ENCODE results near the gene LGALS3BP. TPM values are rescaled to one million over a fixed set of nuclear protein-coding genes. Genes with fewer than 3 reads are reported as not detected.

Gene LGALS3BP, protein sequence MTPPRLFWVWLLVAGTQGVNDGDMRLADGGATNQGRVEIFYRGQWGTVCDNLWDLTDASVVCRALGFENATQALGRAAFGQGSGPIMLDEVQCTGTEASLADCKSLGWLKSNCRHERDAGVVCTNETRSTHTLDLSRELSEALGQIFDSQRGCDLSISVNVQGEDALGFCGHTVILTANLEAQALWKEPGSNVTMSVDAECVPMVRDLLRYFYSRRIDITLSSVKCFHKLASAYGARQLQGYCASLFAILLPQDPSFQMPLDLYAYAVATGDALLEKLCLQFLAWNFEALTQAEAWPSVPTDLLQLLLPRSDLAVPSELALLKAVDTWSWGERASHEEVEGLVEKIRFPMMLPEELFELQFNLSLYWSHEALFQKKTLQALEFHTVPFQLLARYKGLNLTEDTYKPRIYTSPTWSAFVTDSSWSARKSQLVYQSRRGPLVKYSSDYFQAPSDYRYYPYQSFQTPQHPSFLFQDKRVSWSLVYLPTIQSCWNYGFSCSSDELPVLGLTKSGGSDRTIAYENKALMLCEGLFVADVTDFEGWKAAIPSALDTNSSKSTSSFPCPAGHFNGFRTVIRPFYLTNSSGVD
- 4.3 and 5.5 TPM in 2 replicates for total RNA-seq

DNA sequence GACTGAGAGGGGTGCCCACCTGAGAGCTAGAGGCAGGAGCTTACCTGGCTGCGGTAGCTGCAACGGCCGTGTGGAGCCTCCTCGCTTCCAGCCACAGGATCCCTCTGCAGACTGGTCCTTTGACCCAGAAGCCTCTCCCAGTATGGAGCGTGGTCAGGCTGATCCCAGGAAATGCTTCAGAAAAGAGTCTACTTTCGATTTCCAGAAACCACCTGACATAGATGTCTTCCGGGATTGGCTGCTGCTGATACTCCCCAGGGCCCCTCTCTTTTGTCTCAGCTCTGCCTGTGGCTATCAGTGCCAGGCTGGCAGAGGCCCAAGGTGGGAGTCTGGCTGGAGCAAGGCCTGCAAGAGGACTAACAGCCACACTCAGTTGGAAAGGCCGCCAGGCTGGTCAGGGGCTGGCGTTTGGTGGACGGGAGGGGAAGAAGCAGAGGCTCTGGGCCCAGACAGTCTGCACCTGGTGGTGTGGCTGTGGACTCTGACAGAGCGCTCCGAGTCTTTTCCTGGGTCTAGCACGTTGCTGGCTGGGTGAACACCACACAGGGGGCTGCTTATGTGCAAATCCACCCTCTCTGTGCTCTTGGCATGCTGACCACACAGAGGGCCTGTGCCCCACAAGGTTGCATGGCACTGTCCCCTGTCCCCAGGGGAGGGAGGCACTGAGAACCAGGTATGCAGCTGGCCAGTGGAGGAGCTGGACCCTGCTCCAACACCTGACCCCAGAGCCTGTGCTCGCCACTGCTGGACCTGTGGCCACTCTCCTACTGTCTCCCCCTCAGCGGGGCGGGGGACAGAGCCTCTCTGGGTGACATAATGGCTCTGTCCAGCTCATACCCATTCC, at the start of gene LGALS3BP:
Gene LGALS3BP (minus strand): TSS at position 144 of the 844 bp plus-strand sequence. CDS start 2,732 bp downstream, outside the sequence.

DNA sequence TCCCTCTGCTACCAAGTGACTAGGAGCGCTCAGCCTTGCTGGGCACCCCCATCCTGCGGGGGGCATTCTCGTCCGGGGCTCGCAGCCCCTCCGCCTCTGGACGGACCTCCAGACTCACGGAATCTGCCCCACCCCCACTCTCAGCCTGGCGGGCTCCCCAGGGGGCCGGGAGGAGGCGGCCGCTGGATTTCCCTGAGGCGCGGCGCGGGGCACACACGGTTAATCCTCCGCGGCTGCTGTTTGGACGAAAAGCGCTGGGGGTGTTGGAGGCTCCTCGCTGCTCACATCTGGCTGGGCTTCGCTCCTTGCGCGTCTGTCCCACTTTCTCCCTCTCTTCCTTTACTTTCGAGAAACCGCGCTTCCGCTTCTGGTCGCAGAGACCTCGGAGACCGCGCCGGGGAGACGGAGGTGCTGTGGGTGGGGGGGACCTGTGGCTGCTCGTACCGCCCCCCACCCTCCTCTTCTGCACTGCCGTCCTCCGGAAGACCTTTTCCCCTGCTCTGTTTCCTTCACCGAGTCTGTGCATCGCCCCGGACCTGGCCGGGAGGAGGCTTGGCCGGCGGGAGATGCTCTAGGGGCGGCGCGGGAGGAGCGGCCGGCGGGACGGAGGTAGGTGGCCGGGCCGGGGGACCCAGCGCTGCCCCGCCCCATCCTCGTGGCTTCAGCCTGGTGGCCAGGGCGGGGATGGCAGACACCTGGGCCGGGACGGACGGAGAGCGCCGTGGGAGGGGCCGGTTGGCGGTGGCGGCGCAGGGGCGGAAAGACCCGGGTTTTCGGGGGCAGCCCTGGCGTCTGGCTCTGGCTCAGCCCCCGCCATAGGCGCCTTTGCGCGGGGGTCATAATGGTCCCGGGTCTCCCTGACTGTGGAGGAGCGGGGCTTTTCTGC, 44.4 kb upstream of the LGALS3BP start, which contains the start of gene C1QTNF1:
Gene C1QTNF1 (plus strand): TSS at position 284 of the 886 bp plus-strand sequence. CDS start 19,800 bp downstream, outside the sequence.

DNA sequence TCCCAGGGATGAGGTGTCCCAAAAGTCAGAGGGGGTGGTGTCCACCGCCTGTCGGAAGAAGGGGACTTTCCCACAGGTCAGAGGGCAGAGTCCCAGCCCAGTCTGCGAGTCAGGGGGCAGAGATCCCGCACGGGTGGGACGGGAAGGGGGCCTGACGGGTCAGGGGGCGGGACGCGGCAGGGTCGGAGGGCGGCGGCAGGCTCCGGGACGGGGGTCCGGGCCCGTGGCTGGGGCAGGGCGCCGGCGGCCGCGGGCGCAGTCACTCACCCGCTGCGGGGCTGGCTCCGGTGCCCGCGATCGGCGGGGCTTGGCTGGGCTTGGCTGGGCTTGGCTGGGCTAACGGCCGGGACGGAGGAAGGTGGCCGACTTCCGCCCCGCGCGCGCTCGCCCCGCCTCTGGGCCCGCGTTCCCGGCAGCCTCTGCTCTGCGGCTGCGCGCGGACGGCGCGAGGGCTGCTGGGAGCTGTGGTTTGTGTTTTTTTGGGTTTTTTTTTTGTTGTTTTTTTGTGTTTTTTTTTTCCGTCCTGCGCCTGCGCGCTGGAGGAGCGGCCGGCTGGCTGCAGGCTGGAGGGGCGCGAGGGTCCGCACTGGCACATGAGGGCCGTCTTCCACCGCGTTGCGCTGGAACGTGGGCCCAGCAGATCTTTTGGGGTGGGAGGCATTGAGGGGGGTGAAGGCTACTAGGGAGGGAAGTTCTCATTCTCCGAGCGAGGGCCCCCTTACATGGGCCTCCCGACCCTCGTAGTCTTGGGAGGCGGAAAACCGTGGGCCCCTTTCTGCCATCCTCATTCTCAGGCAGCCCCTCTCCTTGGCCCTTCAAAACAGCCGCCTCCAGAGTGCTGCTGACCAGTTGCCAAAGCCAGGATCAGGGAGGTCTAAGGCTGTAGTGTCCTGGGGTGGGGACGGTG, 29.9 kb upstream of the LGALS3BP start, which contains the start of gene CANT1:
Gene CANT1 (minus strand): TSS at position 368 of the 907 bp plus-strand sequence. CDS start 12,142 bp downstream, outside the sequence.

DNA sequence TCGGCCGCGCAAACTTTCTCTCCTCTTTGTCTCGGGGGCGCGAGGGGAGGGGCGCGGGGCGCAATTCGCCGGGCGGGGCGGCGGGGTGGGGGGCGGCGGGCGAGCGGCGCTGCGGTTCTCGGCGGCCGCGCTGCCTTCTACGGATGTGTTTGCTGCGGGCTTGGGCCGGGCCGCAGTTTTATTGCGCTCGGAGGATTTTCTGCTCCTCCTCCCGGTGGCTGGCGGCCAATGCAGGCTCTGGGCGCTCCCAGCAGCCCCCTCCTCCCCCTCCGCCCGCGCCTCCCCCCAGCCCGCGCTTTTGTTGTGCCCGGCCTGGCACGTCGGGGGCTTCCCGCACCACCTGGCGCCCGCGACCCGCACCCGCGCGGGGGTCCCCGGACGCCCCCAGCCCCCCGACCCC, 54.5 kb downstream of the LGALS3BP start, which contains the start of gene TIMP2:
Gene TIMP2 (minus strand): TSS at position 154 of the 400 bp plus-strand sequence. CDS start 299 bp downstream, outside the sequence.

Other genes with a start within 250 kb of the LGALS3BP start
- gene CYTH1, start 197.7 kb downstream of the LGALS3BP start, total RNA-seq, result 19.2 and 20.1 TPM in 2 replicates
- 23.0 and 25.7 TPM in 2 replicates for gene USP36, start 139.1 kb downstream of the LGALS3BP start, total RNA-seq
- gene CEP295NL, start 76.7 kb downstream of the LGALS3BP start, total RNA-seq, result 3.2 and 3.8 TPM in 2 replicates
- gene TIMP2, start 54.5 kb downstream of the LGALS3BP start, total RNA-seq, result 152 and 193 TPM in 2 replicates
- gene CANT1, start 29.8 kb upstream of the LGALS3BP start, total RNA-seq, result 40.6 and 44.2 TPM in 2 replicates
- 17.3 and 39.5 TPM in 2 replicates for gene C1QTNF1, start 44.2 kb upstream of the LGALS3BP start, total RNA-seq
- 10.7 and 11.3 TPM in 2 replicates for gene ENGASE, start 94.9 kb upstream of the LGALS3BP start, total RNA-seq